Endometrial microvascular endothelial cells (primary cell): ENCODE results near the gene TRDN. TPM values are rescaled to one million over a fixed set of nuclear protein-coding genes. Genes with fewer than 3 reads are reported as not detected.

Source experiments
- in situ Hi-C: cut with HindIII; loops from 2 replicates; pipeline ENCODE4 v1.10.0; 2017; ENCODE audit warnings: low sequenced_read_pairs, low pct_unique_long_range_greater_than_20kb; ENCODE audit errors: inconsistent ontology term
- total RNA-seq: library from RNA; depleted of rRNA; stranded (reverse); fragments of >200 nt; gene quantifications from one replicate; pipeline ENCODE4 v1.2.3, GENCODE V29; 2015; ENCODE audit errors: inconsistent ontology term

The TRDN gene, protein sequence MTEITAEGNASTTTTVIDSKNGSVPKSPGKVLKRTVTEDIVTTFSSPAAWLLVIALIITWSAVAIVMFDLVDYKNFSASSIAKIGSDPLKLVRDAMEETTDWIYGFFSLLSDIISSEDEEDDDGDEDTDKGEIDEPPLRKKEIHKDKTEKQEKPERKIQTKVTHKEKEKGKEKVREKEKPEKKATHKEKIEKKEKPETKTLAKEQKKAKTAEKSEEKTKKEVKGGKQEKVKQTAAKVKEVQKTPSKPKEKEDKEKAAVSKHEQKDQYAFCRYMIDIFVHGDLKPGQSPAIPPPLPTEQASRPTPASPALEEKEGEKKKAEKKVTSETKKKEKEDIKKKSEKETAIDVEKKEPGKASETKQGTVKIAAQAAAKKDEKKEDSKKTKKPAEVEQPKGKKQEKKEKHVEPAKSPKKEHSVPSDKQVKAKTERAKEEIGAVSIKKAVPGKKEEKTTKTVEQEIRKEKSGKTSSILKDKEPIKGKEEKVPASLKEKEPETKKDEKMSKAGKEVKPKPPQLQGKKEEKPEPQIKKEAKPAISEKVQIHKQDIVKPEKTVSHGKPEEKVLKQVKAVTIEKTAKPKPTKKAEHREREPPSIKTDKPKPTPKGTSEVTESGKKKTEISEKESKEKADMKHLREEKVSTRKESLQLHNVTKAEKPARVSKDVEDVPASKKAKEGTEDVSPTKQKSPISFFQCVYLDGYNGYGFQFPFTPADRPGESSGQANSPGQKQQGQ
- total RNA-seq: not detected

DNA sequence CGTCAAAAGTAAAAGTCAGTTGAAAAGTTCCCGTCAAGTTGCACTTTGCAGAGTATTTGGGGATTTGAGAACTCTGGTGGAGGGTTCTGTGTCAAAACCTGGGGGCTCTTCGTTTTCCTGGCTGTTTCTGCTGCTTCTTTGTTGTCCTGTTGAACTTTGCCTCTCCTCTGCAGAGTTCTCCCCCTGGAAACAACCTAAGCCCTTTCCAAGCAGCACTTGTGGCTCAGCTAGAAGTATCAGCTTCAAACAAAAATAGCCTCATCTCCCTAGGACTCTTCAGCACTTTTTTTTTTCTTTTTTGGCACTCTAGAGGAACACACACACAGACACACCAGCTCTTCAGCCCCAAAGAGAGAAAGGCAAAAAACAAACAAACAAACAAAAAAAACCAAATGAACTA is at the start of gene TRDN:
TRDN (minus strand) TSS at position 169 of the 400 bp plus-strand sequence. CDS start 175 bp downstream, outside the sequence.
- in situ Hi-C loops: no loop called here

DNA sequence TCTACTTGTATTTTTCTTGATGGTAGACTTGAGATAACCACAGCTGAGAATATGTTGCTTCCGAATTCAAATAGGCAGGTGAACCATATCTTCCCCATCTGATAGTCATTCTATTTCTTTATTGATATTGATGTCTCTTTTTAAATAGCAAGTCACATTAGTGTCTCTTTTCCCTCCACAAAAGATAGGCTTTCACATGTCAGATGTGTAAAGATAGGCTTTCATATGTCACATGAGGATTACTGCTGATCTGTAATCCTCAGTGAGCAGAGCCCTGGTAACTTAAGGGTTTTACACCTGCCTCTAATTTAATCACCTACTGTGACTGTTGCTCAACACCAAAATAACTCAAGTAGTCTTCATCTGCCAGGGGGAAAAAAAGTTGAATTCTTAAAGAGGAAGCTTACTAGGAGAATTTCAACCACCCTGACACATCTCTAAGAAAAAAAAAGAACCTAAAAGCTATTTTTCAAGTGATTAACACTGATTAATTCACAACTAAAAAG is 45.3 kb upstream of the TRDN start:
- in situ Hi-C loops: no loop called here

DNA sequence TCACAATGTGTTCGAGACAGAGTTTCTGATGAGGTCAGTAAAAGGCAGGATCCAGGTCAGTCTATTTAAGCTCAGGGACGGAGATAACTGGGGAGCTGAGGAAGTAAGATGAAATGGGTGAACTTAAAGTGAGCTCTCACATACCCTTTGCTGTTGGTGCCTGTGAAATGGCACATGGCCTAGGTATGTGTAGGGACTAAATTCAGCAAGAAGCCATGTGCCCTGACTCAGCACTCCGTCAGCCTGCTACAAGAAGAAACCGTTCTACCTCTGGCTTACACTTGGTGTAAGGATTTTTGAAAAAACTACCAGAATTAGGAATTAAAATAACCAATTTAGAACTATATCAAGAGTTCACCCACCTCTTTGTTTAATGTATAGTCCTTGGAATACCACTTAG is 41.1 kb upstream of the TRDN start:
- in situ Hi-C loops: no loop called here

DNA sequence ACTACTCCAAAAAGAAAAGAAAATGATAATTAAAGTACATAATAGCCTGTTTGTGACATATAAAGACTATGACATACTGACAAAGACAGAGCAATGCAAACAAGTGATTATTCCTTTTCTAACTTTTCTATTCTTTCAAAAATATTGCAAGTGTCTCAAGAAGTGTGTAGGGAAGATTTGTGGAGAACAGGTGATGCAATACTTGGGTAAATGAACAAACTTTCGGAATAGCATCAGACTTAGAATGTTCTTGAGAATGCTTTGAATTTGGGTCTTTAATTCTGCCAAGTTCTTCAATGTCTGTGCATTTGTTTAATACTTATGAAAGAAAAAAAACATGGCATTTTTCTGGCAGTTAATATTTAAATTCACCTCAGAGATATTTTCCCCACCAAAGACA is 40.0 kb upstream of the TRDN start:
- in situ Hi-C loops: no loop called here

DNA sequence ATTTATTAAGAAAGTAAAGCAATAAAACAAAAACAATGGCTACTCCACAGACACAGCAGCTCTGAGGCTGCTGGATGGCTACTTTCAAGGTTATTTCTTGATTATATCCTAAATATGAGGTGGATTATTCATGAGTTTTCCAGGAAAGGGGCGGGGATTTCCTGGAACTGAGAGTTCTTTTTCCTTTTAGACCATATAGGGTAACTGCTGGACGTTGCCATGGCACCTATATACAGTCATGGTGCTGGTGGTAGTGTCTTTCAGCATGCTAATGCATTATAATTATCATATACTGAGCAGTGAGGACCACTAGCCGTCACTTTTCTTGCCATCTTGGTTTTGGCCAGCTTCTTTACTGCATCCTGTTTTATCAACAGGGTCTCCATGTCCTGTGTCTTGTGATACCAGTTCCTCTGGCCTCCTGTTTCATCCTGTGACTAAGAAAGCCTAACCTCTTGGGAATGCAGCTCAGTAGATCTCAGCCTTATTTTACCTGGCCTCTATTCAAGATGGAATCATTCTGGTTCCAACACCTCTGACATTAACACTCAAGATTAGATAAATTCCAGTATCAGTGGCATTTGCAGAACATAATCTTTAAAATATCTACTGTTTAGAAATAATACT is 32.3 kb upstream of the TRDN start:
- in situ Hi-C loops: no loop called here

DNA sequence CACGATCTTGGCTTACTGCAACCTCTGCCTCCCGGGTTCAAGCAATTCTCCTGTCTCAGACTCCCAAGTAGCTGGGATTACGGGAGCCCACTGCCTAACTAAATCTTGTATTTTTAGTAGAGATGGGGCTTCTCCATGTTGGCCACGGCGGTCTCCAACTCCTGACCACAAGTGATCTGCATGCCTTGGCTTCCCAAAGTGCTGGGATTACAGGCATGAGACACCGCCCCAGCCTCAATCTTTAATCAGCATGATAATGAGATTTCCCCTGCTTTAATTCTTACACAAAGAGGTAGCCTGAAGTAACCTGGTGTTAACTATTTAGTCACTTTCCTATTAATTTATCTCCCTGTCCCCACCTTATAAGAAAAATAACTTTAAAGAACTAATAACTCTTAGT is 31.3 kb upstream of the TRDN start:
- in situ Hi-C loops: no loop called here

DNA sequence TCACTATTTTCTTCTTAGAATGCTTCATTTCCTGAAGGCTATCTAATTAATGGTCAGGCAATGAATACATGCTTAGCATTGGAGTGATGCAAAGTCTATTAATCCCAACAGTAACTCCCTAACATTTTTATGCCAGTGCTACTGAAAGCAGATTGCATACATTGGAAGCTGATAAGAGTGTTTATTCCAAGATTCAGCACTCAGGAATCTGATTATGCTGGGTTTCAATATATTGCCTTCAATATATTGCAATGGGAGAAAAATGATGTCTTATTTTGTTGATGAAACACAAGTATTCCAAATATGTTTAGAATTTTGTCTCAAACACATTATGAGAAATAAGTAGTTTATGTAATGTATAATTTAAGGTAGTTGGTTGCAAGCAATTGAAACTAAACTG is 26.7 kb upstream of the TRDN start:
- in situ Hi-C loops: no loop called here

DNA sequence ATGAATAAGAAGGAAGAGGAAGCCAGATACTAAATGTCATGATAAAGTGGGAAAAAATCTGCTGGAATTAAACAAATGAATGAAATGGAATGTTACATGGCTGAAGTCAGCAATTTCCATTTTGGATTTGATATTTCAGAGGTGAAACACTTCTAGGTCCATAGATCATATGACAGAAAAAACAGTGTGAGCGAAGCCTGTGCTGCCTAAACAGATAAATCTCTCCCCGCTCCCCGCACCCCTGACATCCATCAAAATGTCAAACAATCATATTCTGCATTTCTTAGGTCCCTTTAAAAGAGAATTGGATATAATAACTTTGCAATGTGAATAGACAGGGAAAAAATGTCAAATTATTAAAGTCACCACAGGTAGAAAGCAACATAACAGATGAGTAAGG is 26.0 kb upstream of the TRDN start:
- in situ Hi-C loops: no loop called here

DNA sequence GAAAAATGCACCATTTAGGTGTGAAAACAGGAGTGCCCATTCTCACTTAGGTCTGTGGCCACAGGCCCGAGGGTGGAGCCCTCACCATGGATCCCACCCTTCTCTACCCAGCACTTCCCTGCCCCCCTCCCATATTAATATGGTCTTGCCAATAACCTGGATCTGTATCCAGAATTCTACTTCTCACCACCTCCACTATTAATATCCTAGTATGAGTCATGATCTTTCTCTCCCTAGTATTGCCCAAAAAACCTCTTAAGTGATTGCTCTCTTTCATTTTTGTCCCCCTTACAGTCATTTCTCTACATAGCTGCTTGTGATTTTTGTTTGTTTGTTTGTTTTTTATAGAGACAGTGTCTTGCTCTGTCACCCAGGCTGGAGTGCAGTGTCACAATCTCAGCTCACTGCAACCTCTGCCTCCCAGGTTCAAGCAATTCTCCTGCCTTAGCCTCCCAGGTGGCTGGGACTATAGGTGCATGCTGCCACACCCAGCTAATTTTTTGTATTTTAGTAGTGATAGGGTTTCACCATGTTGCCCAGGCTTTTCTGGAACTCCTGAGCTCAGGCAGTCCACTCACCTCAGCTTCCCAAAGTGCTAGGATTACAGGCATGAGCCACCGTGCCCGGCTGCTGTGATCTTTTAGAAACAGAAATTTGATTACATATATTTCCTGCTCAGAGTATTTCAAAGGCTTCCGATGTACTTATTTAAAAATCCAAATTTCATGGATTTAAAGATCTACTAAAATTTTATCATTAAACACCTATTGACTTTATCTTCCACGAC is 24.5 kb upstream of the TRDN start:
- in situ Hi-C loops: no loop called here

DNA sequence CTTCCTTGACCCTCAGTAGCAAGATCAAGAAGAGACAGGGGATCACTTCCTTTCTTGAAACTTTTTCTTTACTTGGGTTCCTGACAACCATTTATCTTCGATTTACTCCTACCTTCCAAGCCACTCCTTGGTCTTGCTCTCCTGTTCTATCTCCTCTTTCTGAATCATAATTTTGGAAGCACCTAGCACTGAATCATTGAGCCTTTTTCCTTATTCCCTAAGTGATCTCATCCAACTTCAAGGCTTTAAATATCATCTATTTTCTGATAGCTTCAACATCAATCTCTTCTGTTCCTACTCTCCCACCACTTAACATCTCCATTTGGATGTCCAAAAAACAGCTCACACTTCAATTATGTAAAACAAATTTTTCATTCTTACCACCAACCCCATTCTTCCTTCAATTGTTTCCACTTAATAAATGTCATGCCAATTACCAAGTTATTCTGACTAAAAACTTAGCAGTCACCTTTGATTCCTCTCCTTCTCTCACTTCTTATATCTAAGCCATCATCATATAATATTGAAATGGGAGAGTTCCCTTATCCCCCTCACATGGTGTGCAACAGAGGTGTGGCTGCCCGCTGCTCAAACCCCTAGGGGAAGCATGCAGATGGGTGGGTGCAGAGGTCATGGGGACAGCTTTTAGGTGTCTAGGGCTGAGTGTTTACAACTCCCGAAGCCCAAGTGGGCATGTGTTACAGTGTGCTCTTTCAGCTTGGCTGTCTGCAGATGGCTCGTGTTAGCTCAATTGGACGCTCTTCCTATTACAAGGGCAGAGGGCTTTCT is 23.4 kb upstream of the TRDN start:
- in situ Hi-C loops: no loop called here

DNA sequence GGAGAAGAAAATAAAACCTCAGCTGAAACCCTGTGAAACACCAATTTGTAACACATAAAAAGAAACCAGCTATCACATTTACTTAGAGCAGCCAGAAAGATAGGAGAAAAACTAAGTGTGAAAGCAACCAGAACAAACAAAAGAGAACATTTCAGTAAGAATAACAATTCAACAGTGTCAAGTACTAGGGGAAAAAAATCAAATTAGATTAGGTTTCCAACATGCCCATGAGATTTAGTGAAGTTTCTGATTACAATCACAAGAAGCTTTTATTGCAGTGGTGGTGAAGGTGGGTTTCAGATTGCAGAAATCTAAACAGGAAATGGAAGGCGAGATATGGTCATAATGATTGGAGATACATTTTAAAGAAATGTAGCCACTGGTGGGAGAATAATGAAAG is 22.1 kb upstream of the TRDN start:
- in situ Hi-C loops: no loop called here

DNA sequence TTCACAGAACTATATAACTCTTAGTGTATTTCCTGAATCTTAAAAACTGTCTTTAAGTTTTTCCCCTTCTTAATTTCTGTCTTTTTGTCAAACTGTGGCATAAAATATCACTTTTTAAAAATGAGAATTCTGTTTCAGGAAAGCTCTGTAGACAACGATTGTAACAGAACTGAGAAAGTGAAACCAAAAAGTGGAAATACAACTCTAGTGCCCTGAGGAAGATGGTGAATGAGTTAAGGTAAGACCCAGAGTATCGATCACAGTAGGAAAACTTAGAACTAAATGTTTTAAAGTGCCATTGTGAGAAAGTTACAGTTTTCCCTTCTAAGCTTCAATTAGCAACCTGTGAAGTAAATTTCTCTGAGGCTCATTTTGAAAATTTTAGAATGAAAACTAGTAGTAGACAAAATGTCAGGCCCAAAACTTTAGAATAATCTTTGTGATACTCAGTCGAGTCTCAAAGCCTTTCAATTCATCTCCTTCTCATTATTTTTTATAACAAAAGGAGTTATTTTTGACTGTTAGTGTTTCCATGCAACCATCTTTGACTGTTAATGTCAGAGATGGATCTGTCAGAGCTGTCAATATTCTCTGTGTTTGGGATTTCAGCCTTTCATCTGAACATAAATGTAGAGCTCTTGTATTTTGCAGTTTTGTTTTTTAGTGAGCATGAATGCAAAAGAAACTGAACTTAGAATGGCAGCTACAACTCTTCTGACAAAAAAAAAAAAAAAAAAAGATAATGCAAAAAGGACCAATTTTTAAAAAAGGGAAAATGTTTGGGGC is 19.0 kb upstream of the TRDN start:
- in situ Hi-C loops: no loop called here

DNA sequence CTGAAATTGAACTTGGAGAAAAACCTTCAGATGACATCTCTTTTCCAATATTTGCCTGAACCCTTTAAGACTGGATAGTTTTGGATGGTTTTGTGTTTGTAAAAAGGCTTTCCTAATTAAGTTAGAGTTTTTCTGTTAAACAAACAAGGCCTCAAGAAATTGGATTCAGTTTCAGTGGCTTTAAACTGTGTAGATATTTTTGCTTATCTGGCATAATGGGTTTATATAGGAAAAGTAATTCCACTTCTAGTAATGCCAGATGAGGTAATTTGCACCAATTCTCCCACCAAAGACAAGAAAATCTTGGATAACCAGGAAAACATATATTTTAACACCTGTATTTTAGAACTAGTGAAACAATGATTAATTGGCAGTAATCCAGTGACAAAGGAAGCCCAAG is 12.0 kb upstream of the TRDN start:
- in situ Hi-C loops: no loop called here

DNA sequence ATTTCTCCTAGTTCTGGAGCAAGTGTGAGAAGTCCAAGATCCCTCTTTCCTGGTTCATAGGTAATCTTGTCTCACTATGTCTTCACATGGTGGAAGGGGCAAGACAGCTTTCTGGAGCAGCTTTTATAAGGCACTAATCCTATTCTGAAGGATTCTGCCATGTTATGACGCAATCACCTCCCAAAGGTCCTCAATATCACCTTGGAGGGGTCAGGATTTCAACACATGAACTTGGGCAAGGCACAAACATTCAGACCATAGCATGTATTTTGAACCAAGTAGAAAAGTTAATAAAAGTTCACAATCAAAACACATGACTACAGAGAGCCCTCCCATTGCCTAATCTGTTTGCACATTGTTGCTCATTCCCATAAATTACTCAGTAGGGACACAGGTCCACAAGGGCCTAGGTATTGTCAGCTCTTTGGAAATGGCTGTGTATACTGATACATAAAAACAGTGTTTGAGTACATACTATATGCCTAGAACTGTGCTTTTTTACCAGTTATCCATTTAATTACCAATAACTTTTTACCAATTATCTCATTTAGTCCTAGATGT is 11.3 kb upstream of the TRDN start:
- in situ Hi-C loops: no loop called here

DNA sequence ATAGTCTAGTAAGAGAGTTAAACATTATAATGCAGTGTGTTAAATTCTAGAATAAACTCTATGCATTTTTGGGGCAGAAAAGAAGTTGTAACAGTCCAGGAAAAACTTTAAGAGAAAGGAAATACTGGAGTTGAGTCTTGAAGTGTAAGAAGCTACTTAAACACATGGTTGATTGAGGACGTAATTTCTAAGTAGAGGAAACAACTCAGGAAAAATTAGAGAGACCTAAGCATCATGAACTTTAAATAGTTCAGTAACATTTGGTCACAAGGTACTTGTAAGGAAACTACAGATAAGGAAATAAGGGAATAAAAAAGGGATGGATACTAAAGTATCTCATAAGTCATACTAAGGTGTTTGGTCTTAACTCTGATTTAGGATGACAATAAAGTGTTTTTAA is 4.7 kb upstream of the TRDN start:
- in situ Hi-C loops: no loop called here

DNA sequence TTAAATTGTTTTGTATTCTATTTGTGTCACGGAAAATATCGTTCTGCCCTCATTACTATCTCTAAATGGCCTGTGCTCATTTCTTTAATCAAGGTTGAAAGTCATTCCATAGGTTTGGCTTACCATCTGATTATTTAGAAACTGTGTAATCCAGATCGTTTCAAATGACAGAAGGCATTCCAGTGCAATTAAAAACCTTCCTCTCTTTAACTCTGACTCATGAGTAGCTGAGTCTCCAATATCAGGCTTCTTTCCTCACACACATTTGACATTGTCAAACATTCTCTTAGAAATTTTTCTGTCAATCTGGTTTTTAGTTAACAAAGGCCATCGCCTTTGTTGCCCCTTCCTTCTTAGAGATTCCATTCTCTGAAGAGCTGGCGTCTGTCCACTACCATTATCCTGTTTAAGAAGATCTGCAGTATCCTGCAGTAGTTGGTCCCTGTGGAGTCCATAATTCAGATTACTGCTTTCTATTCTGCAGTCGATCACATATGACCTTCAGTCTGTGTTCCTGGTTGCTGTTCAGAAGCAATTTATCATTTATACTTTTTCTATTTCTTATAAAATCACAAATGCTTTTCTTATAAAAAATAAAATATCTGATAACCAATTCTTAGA is 3.9 kb upstream of the TRDN start:
- in situ Hi-C loops: no loop called here

DNA sequence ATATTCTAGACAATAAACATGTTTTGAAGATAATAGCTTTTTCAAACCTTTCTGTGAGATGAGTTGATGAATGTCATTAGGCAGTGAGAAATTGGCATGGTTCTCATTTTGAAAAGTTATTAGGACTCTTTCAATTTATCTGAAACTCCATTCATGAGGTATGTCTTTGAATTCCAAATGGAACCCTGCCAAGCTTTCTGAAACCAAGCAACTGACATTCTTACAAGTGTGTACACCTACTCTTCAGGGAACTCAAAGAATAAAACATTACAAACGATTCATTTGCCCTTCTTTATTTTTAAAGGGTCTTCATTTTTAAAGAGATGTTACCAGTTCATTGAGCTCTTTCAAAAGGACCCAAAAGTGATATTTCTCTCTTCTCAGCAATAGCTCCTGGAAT is 2.1 kb upstream of the TRDN start:
- in situ Hi-C loops: no loop called here
